WTC11 (cell line): ENCODE measurements around the gene ZMIZ2.

Experiments used
- ARID4B ChIP-seq: sonication (generic); formaldehyde crosslinking; IDR thresholded peaks from 2 replicates; pipeline ENCODE4 v1.8.0; 2023; ENCODE audit warnings: missing genetic modification reagents, mild to moderate bottlenecking, borderline replicate concordance
- CTCF ChIP-seq: fragments of 200-600 bp; IDR thresholded peaks from 2 replicates; pipeline ENCODE4 v1.8.0; 2022; ENCODE audit warnings: antibody characterized with exemption
- ELF4 ChIP-seq: sonication (generic); formaldehyde crosslinking; IDR thresholded peaks from 2 replicates; pipeline ENCODE4 v1.8.1; 2022; ENCODE audit warnings: low read depth, mild to moderate bottlenecking, moderate library complexity, missing genetic modification reagents
- ESRRA ChIP-seq: sonication (generic); formaldehyde crosslinking; IDR thresholded peaks from 2 replicates; pipeline ENCODE4 v1.8.1; 2022; ENCODE audit warnings: mild to moderate bottlenecking, missing genetic modification reagents, borderline replicate concordance
- ETV6 ChIP-seq: sonication (generic); formaldehyde crosslinking; IDR thresholded peaks from 2 replicates; pipeline ENCODE4 v1.8.1; 2022; ENCODE audit warnings: mild to moderate bottlenecking, missing genetic modification reagents
- FOXJ3 ChIP-seq: sonication (generic); formaldehyde crosslinking; IDR thresholded peaks from 2 replicates; pipeline ENCODE4 v1.9.0; 2021; ENCODE audit warnings: missing genetic modification reagents, mild to moderate bottlenecking, borderline replicate concordance
- RELA ChIP-seq: sonication (generic); formaldehyde crosslinking; IDR thresholded peaks from 2 replicates; pipeline ENCODE4 v1.8.1; 2022; ENCODE audit warnings: missing genetic modification reagents, mild to moderate bottlenecking, borderline replicate concordance
- SP1 ChIP-seq: sonication (generic); formaldehyde crosslinking; conservative IDR thresholded peaks from 2 replicates; pipeline ENCODE4 v1.8.1; 2022; ENCODE audit warnings: missing genetic modification reagents
- TF ChIP-seq, protein P1 (sequence below): sonication (generic); formaldehyde crosslinking; IDR thresholded peaks from 2 replicates; pipeline ENCODE4 v1.8.0; 2022; ENCODE audit warnings: mild to moderate bottlenecking, missing genetic modification reagents
- TF ChIP-seq, protein P2 (sequence below): sonication (generic); formaldehyde crosslinking; conservative IDR thresholded peaks from 2 replicates; pipeline ENCODE4 v1.8.1; 2023; ENCODE audit warnings: mild to moderate bottlenecking, low read depth, missing genetic modification reagents, moderate library complexity
- TF ChIP-seq, protein P3 (sequence below): sonication (generic); formaldehyde crosslinking; IDR thresholded peaks from 2 replicates; pipeline ENCODE4 v1.8.0; 2022; ENCODE audit warnings: mild to moderate bottlenecking, missing genetic modification reagents

GRCh38 chr7:44757311-44757710 is 8.7 kb downstream of the ZMIZ2 start:
- no peak for TF ChIP-seq RELA (CRISPR knock-in tag)
- TF ChIP-seq CTCF = no peak
- no peak for TF ChIP-seq ARID4B (CRISPR knock-in tag)
- TF ChIP-seq ELF4 = no peak
- TF ChIP-seq ESRRA (CRISPR knock-in tag) = no peak
- TF ChIP-seq SP1 (CRISPR knock-in tag) = no peak
- TF ChIP-seq FOXJ3 (CRISPR knock-in tag) = no peak
- TF ChIP-seq ETV6 = no peak
- TF ChIP-seq, protein P1, sequence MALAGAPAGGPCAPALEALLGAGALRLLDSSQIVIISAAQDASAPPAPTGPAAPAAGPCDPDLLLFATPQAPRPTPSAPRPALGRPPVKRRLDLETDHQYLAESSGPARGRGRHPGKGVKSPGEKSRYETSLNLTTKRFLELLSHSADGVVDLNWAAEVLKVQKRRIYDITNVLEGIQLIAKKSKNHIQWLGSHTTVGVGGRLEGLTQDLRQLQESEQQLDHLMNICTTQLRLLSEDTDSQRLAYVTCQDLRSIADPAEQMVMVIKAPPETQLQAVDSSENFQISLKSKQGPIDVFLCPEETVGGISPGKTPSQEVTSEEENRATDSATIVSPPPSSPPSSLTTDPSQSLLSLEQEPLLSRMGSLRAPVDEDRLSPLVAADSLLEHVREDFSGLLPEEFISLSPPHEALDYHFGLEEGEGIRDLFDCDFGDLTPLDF = no peak
- TF ChIP-seq, protein P2, sequence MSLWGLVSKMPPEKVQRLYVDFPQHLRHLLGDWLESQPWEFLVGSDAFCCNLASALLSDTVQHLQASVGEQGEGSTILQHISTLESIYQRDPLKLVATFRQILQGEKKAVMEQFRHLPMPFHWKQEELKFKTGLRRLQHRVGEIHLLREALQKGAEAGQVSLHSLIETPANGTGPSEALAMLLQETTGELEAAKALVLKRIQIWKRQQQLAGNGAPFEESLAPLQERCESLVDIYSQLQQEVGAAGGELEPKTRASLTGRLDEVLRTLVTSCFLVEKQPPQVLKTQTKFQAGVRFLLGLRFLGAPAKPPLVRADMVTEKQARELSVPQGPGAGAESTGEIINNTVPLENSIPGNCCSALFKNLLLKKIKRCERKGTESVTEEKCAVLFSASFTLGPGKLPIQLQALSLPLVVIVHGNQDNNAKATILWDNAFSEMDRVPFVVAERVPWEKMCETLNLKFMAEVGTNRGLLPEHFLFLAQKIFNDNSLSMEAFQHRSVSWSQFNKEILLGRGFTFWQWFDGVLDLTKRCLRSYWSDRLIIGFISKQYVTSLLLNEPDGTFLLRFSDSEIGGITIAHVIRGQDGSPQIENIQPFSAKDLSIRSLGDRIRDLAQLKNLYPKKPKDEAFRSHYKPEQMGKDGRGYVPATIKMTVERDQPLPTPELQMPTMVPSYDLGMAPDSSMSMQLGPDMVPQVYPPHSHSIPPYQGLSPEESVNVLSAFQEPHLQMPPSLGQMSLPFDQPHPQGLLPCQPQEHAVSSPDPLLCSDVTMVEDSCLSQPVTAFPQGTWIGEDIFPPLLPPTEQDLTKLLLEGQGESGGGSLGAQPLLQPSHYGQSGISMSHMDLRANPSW (CRISPR knock-in tag) = no peak
- TF ChIP-seq, protein P3, sequence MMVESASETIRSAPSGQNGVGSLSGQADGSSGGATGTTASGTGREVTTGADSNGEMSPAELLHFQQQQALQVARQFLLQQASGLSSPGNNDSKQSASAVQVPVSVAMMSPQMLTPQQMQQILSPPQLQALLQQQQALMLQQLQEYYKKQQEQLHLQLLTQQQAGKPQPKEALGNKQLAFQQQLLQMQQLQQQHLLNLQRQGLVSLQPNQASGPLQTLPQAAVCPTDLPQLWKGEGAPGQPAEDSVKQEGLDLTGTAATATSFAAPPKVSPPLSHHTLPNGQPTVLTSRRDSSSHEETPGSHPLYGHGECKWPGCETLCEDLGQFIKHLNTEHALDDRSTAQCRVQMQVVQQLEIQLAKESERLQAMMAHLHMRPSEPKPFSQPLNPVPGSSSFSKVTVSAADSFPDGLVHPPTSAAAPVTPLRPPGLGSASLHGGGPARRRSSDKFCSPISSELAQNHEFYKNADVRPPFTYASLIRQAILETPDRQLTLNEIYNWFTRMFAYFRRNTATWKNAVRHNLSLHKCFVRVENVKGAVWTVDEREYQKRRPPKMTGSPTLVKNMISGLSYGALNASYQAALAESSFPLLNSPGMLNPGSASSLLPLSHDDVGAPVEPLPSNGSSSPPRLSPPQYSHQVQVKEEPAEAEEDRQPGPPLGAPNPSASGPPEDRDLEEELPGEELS (CRISPR knock-in tag) = no peak
